A673 (cell line): ENCODE results near the gene MYH16.

Experiments used
- CTCF ChIP-seq: fragments of 300-800, 200-600 bp; sonication (generic); conservative IDR thresholded peaks from 2 replicates; pipeline ENCODE4 v1.5.1; 2017; ENCODE audit warnings: low read depth, mild to moderate bottlenecking, antibody characterized with exemption, low read length, moderate library complexity, mixed read lengths
- EZH2 ChIP-seq: fragments of 200-600 bp; sonication (generic); IDR thresholded peaks from 2 replicates; pipeline ENCODE4 v1.6.1; 2017; ENCODE audit warnings: borderline replicate concordance, low read depth, mild to moderate bottlenecking, mixed read lengths, antibody characterized with exemption, low read length; ENCODE audit not compliant: poor library complexity, severe bottlenecking

GRCh38 chr7:99260395-99260794, 12.2 kb upstream of the MYH16 start:
- TF ChIP-seq CTCF: no peak
- TF ChIP-seq EZH2: no peak
